ENCODE data around the gene NRXN3.
A peak's percentile ranks its signal among the peaks of the same experiment; 100 is the strongest.

The NRXN3 gene

GRCh38 chr14:78598046-78598920 lies 428.1 kb downstream of the NRXN3 start:
- TF ChIP-seq CTCF (IDR thresholded peaks at IDR 0.05): peak; percentile 96
- Mint-ChIP-seq H3K4me3 (peak overlapping the region; percentile 41), H3K36me3 (ENCODE audit: low read depth) (no peaks in the 10 kb centered on the region), H3K27ac (no peak overlapping the region), H3K4me1 (peaks cover 22% of the 10 kb centered on the region), H3K9me3 (no peaks in the 10 kb centered on the region), H3K27me3 (ENCODE audit: low read depth, poor library complexity) (peaks cover 31% of the 10 kb centered on the region)
- DNase-seq: peak; percentile 72

- H3K4me3 Mint-ChIP-seq: no peak overlapping the region
- no peak overlapping the region for H3K27ac Mint-ChIP-seq
- DNase-seq: no peak
- H3K4me1 Mint-ChIP-seq: no peaks in the 10 kb centered on the region
- peaks cover 19% of the 10 kb centered on the region for H3K27me3 Mint-ChIP-seq (ENCODE audit: low read depth, poor library complexity)
- H3K9me3 Mint-ChIP-seq: no peaks in the 10 kb centered on the region
- no peaks in the 10 kb centered on the region for H3K36me3 Mint-ChIP-seq (ENCODE audit: low read depth)
- TF ChIP-seq CTCF (IDR thresholded peaks at IDR 0.05): no peak
Observed at GRCh38 chr14:78605025-78605762, 435.0 kb downstream of the NRXN3 start.

GRCh38 chr14:78605897-78606500 lies 435.8 kb downstream of the NRXN3 start:
- H3K4me1 Mint-ChIP-seq: no peaks in the 10 kb centered on the region
- no peaks in the 10 kb centered on the region for H3K9me3 Mint-ChIP-seq
- H3K36me3 Mint-ChIP-seq (ENCODE audit: low read depth): no peaks in the 10 kb centered on the region
- no peak overlapping the region for H3K4me3 Mint-ChIP-seq
- H3K27ac Mint-ChIP-seq: no peak overlapping the region
- no peak for DNase-seq
- peaks cover 14% of the 10 kb centered on the region for H3K27me3 Mint-ChIP-seq (ENCODE audit: low read depth, poor library complexity)
- no peak for TF ChIP-seq CTCF (IDR thresholded peaks at IDR 0.05)

- H3K9me3 Mint-ChIP-seq: no peaks in the 10 kb centered on the region
- H3K27ac Mint-ChIP-seq: no peak overlapping the region
- peaks cover 4% of the 10 kb centered on the region for H3K27me3 Mint-ChIP-seq (ENCODE audit: low read depth, poor library complexity)
- H3K4me3 Mint-ChIP-seq: no peak overlapping the region
- no peak for DNase-seq
- no peak for TF ChIP-seq CTCF (IDR thresholded peaks at IDR 0.05)
- H3K36me3 Mint-ChIP-seq (ENCODE audit: low read depth): no peaks in the 10 kb centered on the region
- no peaks in the 10 kb centered on the region for H3K4me1 Mint-ChIP-seq
Observed at GRCh38 chr14:78608998-78609787, 439.0 kb downstream of the NRXN3 start.

GRCh38 chr14:78610994-78611393 lies 440.8 kb downstream of the NRXN3 start:
- Mint-ChIP-seq H3K27ac (no peak overlapping the region), H3K4me3 (no peak overlapping the region), H3K36me3 (ENCODE audit: low read depth) (no peaks in the 10 kb centered on the region), H3K9me3 (no peaks in the 10 kb centered on the region), H3K4me1 (no peaks in the 10 kb centered on the region), H3K27me3 (ENCODE audit: low read depth, poor library complexity) (peaks cover 4% of the 10 kb centered on the region)
- TF ChIP-seq CTCF (IDR thresholded peaks at IDR 0.05): no peak
- no peak for DNase-seq

Measured in nephron progenitor cell (in vitro differentiated cells).